Stimulated activated CD4-positive, alpha-beta T cell treated with anti-CD3 and anti-CD28 coated beads, Interleukin-4, amount 100 ng/mL, for 1 hour (primary cell): ENCODE measurements around the gene SPATA2.
A peak's percentile ranks its signal among the peaks of the same experiment; 100 is the strongest.
"Not testable (repeated sequence)": the region's sequence is repeated elsewhere in the genome, so short reads cannot be mapped to it uniquely, and the experiment has no call there.

Source experiments
- DNase-seq: peaks from one replicate; pipeline ENCODE4 v3.0.0-alpha.2; 2020

SPATA2 gene

GRCh38 chr20:49899541-49900383 is 15.6 kb downstream of the SPATA2 start:
- no peak for DNase-seq

DNA sequence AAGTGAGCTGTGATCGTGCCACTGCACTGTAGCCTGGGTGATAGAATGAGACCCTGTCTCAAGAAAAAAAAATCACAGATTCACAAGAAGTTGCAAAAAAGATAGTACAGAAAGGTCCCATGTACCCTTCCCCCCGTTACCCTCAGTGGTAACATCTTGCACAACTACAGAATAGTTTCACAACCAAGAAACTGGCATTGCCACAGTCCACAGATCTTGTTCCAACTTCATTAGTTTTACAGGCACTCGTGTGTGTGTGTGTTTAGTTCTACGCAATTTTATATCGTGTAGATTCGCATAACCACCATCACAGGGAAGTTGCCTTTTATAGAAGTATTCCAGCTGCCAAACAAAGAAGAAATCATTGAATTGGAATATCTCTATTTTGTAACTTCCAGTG is 19.1 kb downstream of the SPATA2 start:
- DNase-seq: no peak

- DNase-seq: not testable (repeated sequence)
Observed at GRCh38 chr20:49895474-49896093, 19.7 kb downstream of the SPATA2 start.

DNA sequence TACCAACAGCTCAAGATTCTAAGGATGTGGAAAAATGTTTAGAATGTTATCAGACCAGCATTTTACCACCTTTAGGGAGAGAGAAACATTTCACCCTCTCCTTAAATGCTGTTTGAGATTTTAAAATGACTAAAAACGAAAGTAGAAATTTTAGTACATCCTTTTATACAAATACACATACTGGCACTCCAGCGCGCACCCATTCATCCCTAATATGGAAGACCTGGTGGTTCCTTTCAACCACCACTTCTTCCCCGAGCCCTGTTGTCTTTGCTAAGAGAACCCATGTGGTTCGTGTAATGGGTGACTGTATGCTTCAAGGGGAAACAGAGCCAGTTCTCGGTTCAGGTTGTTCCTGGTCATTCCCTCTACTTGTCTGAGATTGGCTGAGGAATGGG is 21.3 kb downstream of the SPATA2 start:
- DNase-seq: no peak

DNA sequence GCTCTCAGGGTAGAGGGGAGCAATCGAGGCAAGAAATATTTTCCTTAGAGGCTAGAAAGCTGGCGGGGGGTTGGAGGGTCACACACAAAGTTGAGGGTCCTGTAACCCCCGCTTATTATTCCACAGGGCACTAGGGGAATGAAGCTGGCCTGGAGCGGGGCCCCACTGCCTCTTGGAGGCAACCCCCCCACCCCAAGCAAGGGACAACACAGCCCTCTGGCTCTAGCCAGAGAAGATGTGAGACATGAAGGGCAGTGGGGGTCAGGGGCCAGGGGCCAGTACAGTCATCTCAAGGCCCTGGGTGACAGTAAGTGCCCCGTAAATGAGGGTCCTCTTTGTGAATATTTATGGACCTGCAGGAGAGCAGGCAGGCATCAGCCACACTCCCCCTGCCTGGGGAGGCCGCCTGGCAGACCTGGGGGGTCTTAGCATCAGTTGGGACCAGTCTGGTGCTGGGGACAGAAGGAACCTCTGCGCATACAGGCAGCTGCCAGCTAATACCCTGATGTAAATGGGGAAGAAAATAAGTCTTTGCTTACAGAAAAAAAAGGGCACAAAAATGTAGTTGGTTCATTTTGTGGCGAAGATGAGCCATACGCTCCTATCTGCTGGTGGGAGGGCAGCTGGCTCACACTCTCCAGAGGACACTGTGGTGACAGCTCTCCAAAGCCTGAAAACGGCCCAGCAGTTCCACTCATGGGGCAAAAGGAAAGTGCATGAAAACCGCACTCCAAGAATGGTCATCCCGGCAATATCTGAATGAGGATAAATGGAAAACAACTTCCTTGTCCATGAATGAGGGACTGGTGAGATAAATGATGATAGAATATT is 21.9 kb downstream of the SPATA2 start:
- no peak for DNase-seq

- DNase-seq: no peak
Observed at GRCh38 chr20:49892817-49893216, 22.5 kb downstream of the SPATA2 start.

DNA sequence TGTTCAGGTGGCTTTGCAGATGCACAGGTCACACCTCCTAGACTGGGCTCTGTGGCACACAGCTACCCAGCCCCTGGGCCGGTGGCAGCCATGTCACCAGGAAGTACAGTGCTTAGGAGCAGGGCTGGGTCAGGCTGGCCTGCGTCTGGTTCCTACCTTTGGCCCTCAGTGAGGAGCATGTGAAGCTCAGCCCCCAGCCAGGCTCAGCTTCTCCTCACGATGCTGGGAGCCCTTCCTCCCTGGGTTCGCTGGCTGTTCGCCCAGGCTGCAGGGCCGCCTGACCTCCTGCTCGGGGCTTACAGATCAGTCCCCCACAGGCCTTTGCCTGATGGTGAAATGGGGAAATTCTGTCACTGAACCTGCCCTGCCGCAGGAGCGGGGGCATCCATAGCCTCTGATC is 23.1 kb downstream of the SPATA2 start:
- DNase-seq: no peak

DNA sequence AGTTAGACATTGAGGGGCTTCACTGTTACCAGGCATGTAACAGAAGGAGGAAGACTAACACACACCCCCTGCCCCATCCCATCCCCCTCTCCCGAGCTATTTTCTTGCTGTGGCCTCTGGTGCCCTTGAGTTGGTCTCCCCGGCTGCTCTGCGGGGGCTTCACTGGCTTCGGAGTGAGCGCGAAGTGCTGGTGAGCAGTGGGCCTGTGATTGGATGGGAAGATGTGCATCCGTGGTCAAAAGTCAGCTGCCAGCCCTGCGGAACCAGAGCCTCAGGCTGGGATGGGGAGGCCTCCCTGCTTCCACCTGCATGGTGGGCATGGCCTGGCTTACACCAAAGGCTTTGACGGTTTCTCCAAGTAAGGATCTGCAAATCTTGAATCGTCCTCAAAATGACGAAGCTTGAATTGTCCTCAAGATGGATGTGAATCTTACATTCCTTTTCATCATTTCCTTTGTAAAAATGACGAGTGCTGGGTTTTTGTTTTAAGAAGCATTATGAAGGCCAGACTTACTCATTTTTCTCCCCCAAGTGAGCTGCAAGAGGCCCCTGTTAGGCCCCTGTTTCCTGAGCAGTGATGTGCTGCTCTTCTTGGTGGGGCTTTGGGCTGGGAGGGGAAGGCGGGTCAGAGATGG is 23.7 kb downstream of the SPATA2 start:
- no peak for DNase-seq

GRCh38 chr20:49890471-49891361 is 24.6 kb downstream of the SPATA2 start:
- no peak for DNase-seq

DNA sequence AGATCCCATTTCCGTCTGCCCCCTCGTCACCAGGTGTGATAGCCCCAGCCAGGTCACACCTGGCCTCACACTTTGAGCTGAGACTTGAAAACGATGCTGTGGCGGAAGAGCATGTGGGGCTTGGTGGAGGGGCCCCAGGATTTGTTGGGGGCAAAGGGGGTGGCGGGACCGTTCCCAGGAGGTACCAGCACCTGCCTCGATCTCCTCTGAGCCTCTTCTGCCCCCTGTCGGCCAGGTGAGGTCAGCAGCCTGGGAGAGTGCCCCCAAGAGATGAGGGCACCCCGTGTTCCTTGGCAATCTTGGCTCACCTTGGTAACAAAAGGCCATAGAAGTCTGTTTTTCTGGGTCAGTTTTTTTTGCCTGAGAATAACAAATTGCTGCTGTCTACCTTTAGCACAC is 25.4 kb downstream of the SPATA2 start:
- DNase-seq: no peak

DNA sequence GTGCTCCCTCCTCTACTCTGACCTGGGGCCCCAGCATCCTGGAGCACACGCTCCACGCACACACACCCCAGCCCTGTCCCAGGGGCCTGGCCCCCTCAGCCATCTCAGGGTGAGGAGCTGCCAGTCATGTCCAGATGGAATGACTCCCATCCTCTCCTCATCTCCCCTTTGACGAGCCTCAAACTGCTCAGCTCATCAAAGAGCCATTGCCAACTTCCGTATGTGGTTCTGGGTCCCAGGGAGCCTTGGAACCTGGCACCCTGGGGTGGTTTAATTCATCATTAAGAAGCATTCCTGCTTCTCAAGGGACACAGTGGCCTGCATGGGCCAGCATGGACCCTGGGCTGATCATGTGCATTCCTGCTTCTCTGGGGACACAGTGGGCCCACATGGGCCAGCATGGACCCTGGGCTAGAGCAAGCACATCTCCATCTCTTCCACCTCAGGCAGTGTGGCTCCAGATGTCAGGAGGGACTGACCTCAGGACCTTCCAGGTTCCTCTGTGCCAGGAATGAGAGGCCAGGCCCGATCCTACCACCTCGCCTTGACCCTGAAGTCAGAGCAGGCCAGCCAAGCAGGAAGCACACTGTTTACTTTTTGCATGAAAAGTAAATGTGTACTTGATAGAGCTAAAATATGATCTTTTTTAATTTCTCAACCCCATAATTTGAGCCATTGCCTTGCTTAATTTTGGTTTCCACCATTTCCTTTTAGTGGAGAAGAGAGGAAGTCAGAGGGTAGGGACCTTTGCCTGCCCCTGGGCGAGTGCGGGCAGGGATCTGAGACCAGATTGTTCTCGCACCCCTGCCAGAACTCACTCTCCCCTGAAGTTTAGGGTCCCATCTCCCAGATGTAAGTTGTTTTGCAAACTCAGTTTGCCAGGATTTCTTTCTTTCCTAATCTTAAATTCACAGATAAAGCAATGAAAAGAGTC is 26.1 kb downstream of the SPATA2 start:
- no peak for DNase-seq

GRCh38 chr20:49888212-49889000 is 26.9 kb downstream of the SPATA2 start:
- peak; percentile 50 for DNase-seq

- no peak for DNase-seq
Observed at GRCh38 chr20:49887251-49888211, 27.8 kb downstream of the SPATA2 start.

GRCh38 chr20:49886571-49887213 is 28.6 kb downstream of the SPATA2 start:
- no peak for DNase-seq

DNA sequence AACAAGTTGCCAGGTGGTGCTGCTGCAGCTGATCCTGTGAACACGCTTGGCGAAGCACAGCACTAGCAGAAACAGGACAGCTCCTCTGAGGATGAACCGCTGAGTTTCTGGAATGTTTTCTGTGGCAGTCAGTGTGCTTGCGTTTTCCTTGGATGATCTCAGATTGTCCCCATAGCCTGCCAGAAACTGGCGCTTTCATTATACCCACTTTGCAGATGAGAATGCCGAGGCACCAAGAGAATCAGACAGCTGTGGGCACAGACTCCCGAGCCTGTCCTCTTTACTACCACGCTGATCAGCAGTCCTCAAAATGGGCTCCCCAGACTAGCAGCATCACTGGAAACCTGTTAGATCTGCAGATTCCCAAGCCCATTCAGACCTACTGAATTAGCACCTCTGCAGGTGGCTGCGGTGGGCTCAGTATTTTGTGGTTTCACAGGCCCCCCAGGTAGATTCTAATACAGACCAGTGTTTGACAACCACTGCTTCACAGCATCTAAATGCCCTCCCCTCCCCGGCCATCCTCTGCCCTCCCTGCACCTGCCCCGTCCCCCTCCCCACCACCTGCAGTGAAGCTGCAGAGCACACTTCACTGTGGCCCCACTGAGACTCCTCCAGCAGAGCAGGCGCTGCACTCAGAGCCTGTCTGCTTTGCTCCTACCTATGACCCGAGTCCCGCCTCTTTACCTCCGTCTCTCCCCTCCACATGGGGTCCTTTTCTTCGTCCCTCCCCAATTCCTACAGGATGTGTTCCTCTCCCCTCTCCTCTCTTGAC is 29.6 kb downstream of the SPATA2 start:
- no peak for DNase-seq

- DNase-seq: no peak
Observed at GRCh38 chr20:49883246-49883802, 32.0 kb downstream of the SPATA2 start.
